ENCODE measurements around the gene LRCOL1. TPM values are rescaled to one million over a fixed set of nuclear protein-coding genes. Genes with fewer than 3 reads are reported as not detected.

LRCOL1 gene
- total RNA-seq, 1 experiment from 2014 or later: not detected

DNA sequence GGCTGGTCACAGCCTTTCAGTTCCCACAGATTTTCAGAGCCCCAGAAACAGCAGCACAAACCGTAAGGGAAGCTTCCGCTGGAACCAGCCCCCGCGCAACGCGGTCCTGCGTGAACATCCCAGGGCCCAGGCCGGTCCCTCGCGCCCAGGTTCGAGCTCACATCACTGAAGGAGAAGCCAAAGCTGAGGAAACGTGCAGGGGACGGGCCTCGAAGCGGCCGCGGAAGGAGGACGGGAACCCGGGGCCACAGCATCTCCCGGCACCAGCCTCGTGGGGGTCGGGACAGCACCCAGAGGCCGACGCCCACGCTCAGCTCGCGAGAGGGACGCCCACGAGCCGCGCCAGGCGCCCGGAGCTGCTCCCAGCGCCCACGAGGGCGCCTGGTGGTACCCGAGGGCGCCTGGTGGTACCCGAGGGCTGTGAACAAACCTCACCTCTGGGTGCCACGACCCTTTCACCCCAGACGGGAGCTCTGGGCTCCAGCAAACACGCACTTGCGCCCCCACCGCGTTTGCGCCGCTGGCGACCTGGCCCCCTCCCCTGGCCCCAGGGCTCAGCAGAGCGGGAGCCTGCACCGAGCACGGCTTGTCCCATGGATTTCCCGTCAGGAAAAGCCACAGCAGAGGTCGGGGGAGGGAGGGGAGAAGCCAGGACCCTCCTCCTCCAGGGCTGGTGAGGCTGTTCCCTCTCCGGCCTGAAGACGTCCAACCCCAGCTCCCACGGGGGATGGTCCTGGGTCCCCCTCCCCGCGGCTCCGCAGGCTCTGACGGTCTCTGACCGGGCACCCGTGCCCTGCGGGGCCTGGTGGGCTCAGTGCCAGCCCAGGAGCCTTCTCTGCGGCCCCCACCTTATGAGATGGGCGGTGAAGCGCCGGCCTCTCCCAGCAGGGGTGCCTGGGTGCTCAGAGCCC lies 6.9 kb downstream of the LRCOL1 start (continued):
- TF ChIP-seq POLR2AphosphoS5 (IDR thresholded peaks at IDR 0.05; ENCODE audit: low read depth, low read length): no peak

DNA sequence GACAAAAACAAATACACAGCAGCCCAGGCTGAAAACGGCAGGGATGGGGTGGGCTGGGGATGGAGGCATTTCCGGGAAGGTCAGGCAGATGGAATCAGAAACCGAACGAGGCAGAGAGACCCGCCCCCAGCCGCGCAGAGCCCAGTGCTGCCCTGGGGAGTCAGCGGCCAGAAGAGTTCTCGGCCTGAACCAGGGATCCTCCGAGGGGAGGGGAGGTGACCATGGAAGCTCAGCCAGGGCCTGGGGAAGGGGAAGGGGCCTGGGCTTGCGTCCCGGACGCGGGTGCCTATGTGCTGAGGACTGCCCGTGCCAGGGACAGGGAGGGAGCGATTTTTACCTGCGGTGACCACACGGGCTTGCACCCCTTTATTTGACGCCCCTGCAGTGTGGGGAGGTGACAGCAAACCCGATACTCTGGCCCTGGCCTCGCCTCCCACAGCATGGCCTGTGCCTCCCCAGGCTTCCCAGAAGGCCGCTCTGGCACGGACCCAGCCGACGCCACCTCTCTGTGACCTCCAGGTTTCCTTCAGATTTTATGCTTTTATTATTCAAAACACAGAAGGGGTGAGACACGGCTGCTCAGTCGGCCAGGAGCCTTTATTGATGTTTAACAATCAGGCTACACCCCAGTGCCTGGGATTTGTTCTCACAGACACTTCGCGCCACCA lies 7.7 kb downstream of the LRCOL1 start:
- DNase-seq (ENCODE audit: low read depth, low spot score) (no peak), ATAC-seq (no peak)
- Histone ChIP-seq H3K4me1 (ENCODE audit: control insufficient read depth, insufficient read depth, low read length) (peaks cover 15% of the 10 kb centered on the region), H3K36me3 (ENCODE audit: control insufficient read depth, insufficient read depth, low read length) (no peaks in the 10 kb centered on the region), H3K4me3 (ENCODE audit: low read depth in 2 of 2, low read length in 2 of 2) (no peak overlapping the region), H3K9me3 (ENCODE audit: control insufficient read depth, insufficient read depth, low read depth, low read length) (no peaks in the 10 kb centered on the region), H3K27ac (ENCODE audit: low read length) (no peak overlapping the region; the same call in 1 of the 2 replicates), H3K27me3 (ENCODE audit: control insufficient read depth, insufficient read depth, low read length) (no peaks in the 10 kb centered on the region)
- in situ Hi-C loops (cut with HindIII; ENCODE audit: low pct_unique_long_range_greater_than_20kb, low sequenced_read_pairs): no loop called here
- ChIA-PET CTCF (no interaction called here), POLR2A (interaction anchor here (0.6 kb wide), 1 partner anchor 11 kb away, joined by 3 read pairs; no protein-coding TSS in a partner anchor)
- intact Hi-C loops (cut with micrococcal nuclease; ENCODE audit: unreplicated experiment): no loop called here
- BruUV-seq (replicated peaks): no TSS peak
- TF ChIP-seq TCF7L2 (IDR thresholded peaks at IDR 0.05; ENCODE audit: low read depth, low read length) (no peak), POLR2AphosphoS5 (IDR thresholded peaks at IDR 0.05; ENCODE audit: low read depth, low read length) (no peak), SIN3A (IDR thresholded peaks at IDR 0.05; ENCODE audit: borderline replicate concordance, insufficient read depth, low read depth, low read length) (no peak)
- TF ChIP-seq, protein P1, sequence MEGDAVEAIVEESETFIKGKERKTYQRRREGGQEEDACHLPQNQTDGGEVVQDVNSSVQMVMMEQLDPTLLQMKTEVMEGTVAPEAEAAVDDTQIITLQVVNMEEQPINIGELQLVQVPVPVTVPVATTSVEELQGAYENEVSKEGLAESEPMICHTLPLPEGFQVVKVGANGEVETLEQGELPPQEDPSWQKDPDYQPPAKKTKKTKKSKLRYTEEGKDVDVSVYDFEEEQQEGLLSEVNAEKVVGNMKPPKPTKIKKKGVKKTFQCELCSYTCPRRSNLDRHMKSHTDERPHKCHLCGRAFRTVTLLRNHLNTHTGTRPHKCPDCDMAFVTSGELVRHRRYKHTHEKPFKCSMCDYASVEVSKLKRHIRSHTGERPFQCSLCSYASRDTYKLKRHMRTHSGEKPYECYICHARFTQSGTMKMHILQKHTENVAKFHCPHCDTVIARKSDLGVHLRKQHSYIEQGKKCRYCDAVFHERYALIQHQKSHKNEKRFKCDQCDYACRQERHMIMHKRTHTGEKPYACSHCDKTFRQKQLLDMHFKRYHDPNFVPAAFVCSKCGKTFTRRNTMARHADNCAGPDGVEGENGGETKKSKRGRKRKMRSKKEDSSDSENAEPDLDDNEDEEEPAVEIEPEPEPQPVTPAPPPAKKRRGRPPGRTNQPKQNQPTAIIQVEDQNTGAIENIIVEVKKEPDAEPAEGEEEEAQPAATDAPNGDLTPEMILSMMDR (IDR thresholded peaks at IDR 0.05): no peak
- TF ChIP-seq, protein P2, sequence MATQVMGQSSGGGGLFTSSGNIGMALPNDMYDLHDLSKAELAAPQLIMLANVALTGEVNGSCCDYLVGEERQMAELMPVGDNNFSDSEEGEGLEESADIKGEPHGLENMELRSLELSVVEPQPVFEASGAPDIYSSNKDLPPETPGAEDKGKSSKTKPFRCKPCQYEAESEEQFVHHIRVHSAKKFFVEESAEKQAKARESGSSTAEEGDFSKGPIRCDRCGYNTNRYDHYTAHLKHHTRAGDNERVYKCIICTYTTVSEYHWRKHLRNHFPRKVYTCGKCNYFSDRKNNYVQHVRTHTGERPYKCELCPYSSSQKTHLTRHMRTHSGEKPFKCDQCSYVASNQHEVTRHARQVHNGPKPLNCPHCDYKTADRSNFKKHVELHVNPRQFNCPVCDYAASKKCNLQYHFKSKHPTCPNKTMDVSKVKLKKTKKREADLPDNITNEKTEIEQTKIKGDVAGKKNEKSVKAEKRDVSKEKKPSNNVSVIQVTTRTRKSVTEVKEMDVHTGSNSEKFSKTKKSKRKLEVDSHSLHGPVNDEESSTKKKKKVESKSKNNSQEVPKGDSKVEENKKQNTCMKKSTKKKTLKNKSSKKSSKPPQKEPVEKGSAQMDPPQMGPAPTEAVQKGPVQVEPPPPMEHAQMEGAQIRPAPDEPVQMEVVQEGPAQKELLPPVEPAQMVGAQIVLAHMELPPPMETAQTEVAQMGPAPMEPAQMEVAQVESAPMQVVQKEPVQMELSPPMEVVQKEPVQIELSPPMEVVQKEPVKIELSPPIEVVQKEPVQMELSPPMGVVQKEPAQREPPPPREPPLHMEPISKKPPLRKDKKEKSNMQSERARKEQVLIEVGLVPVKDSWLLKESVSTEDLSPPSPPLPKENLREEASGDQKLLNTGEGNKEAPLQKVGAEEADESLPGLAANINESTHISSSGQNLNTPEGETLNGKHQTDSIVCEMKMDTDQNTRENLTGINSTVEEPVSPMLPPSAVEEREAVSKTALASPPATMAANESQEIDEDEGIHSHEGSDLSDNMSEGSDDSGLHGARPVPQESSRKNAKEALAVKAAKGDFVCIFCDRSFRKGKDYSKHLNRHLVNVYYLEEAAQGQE (IDR thresholded peaks at IDR 0.05; ENCODE audit: insufficient read depth in 1 of 2, low read depth in 2 of 2, low read length in 1 of 2): no peak

DNA sequence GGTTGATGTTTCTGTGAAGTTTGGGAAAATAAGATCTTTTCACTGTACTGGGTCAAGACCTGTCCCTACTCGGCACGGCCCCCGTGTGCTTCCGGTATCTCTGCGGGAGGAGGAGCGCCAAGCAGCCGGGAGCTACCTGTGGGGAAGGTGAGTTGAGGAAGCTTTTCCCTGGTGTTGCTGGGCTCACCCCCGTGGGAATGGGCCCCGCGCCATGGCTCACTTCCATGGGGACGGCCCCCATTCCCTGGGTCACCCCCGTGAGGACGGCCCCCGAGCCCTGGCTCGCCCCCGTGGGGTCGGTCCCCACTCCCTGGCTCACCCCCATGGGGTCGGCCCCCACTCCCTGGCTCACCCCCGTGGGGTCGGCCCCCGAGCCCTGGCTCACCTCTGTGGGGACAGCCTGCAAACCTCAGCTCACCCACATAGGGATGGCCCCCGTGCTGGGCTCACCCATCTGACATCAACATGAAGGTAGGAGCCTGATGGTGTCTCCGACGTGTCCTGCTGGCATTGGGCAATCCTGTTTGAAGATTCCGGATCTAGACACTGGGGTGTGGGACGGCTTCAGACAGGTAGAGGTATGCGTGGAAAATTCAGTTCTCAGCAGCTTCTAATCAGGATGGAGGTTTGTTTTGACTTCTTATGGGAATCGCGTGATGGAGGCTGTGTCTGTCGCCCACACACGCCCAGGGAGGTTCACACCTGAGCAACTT lies 9.1 kb downstream of the LRCOL1 start:
- BruUV-seq (replicated peaks): no TSS peak
- Histone ChIP-seq H3K4me3 (ENCODE audit: low read depth in 2 of 2, low read length in 2 of 2) (no peak overlapping the region), H3K4me1 (ENCODE audit: control insufficient read depth, insufficient read depth, low read length) (peaks cover 4% of the 10 kb centered on the region), H3K27me3 (ENCODE audit: control insufficient read depth, insufficient read depth, low read length) (no peaks in the 10 kb centered on the region), H3K36me3 (ENCODE audit: control insufficient read depth, insufficient read depth, low read length) (no peaks in the 10 kb centered on the region), H3K9me3 (ENCODE audit: control insufficient read depth, insufficient read depth, low read depth, low read length) (no peaks in the 10 kb centered on the region), H3K27ac (ENCODE audit: low read length) (0 out of 2 replicates have a peak overlapping the region, but pooled peaks have one; percentile 59)
- DNase-seq (ENCODE audit: low read depth, low spot score) (no peak), ATAC-seq (no peak)
- POLR2A ChIA-PET: no interaction called here
- intact Hi-C loops (cut with micrococcal nuclease; ENCODE audit: unreplicated experiment): no loop called here
- no peak for TF ChIP-seq TCF7L2 (IDR thresholded peaks at IDR 0.05; ENCODE audit: low read depth, low read length)
- TF ChIP-seq, protein P1 (IDR thresholded peaks at IDR 0.05): no peak
- TF ChIP-seq, protein P2 (IDR thresholded peaks at IDR 0.05; ENCODE audit: insufficient read depth in 1 of 2, low read depth in 2 of 2, low read length in 1 of 2): no peak
- TF ChIP-seq SIN3A (IDR thresholded peaks at IDR 0.05; ENCODE audit: borderline replicate concordance, insufficient read depth, low read depth, low read length): no peak
- TF ChIP-seq POLR2AphosphoS5 (IDR thresholded peaks at IDR 0.05; ENCODE audit: low read depth, low read length): no peak
- in situ Hi-C loops (cut with HindIII; ENCODE audit: low pct_unique_long_range_greater_than_20kb, low sequenced_read_pairs): no loop called here
- CTCF ChIA-PET: interaction anchor here (0.8 kb wide), 1 partner anchor 14 kb away, joined by 3 read pairs; no protein-coding TSS in a partner anchor

All from Panc1 (cell line).